Hindlimb muscle (tissue), 1 donor: ENCODE data around the gene IL2RA. TPM values are rescaled to one million over a fixed set of nuclear protein-coding genes. Genes with fewer than 3 reads are reported as not detected.
"Not testable (repeated sequence)": the region's sequence is repeated elsewhere in the genome, so short reads cannot be mapped to it uniquely, and the experiment has no call there.

Experiments used
- DNase-seq: peaks from one replicate; pipeline ENCODE4 v3.0.0-alpha.2; 2013
- polyA plus RNA-seq: library from polyadenylated mRNA; unstranded; fragments of 120-200 nt; gene quantifications from one replicate; pipeline ENCODE4 v1.2.1, GENCODE V29; 2013; ENCODE audit not compliant: insufficient read length

The IL2RA gene
- polyA plus RNA-seq, 1 donor: not detected

GRCh38 chr10:6082496-6083395 lies 20.6 kb upstream of the IL2RA start:
- DNase-seq: no peak

DNA sequence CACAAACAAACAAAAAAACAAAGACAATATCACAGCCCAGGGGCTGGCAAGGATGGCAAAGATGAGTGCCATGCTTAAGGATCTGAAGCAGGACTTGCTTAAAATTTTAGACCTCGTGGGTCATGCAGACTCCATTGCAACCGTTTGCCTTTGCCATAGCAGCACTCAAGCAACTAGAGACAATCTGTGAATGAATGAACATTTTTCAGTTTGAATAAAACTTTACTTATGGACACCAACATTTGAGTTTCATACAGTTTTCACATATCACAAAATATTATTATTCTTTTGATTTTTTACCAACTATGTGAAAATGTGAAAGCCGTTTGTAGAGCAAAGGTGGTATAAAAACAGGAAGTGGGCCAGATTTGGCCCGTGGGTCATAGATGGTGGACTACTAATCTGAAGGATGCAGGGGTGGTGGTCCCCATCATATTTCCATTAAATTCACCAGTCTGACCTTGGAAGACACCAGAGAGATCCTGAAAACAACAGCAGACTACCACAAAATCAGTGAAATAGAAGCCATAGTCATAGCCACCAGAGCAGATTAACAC lies 18.3 kb upstream of the IL2RA start:
- no peak for DNase-seq

DNA sequence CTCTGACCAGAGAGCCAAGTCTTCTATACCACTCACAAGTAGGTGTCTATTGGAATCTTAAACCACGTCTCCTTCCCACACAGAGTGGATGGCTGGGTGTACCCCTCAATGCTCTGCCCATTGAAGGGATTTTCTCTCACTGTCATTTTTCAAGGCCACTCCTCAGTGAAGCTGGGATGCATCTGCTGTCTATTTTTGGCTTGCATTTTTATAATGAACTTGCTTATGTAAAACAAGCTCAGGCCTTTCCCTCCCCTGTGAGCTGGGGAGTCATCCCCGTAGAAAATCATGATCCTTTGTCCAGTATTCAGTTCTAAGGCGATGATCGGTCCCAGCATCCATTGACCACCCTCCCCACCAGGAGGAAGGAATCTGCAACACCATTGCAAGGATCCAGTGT lies 16.9 kb upstream of the IL2RA start:
- no peak for DNase-seq

GRCh38 chr10:6077071-6077675 lies 15.0 kb upstream of the IL2RA start:
- no peak for DNase-seq

DNA sequence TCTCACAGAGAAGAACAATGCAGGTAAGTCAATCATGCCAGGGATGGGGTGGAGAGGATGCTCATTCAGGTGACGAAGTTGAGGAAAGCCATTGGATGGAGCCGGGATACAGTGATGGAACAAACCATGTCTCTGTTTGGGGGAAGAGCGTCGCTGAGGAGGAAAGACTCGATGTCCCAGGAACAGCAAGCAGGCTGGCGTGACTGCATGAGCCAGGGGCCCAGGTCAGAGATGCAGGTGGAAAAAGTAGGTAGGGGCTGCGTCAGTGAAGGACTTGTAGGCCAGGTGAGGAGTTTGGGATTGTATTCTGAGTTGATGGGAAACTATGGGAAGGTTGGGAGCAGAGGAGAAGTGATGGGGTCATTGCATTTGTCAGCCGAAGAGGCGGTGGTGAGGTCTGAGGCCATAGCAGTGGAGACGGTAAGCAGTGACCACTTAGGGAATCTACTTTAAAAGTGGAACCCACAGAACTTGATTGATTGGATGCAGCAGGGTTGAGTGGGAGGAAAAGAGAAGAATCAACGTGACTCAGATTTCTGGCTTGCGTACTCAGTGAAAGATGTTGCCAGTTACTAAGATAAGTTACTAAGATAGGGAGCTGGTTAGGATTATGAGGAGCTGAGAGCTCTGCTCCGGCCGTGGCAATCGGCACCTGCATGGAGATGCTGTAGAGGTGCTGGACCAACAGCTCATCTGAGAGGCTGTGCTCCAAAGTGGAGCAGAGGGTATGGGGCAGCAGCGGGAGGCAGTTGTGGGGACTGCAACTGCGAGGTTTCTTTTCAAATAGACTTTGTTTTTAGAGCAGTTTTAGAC lies 12.5 kb upstream of the IL2RA start:
- DNase-seq: no peak

GRCh38 chr10:6072215-6072934 lies 10.2 kb upstream of the IL2RA start:
- no peak for DNase-seq

DNA sequence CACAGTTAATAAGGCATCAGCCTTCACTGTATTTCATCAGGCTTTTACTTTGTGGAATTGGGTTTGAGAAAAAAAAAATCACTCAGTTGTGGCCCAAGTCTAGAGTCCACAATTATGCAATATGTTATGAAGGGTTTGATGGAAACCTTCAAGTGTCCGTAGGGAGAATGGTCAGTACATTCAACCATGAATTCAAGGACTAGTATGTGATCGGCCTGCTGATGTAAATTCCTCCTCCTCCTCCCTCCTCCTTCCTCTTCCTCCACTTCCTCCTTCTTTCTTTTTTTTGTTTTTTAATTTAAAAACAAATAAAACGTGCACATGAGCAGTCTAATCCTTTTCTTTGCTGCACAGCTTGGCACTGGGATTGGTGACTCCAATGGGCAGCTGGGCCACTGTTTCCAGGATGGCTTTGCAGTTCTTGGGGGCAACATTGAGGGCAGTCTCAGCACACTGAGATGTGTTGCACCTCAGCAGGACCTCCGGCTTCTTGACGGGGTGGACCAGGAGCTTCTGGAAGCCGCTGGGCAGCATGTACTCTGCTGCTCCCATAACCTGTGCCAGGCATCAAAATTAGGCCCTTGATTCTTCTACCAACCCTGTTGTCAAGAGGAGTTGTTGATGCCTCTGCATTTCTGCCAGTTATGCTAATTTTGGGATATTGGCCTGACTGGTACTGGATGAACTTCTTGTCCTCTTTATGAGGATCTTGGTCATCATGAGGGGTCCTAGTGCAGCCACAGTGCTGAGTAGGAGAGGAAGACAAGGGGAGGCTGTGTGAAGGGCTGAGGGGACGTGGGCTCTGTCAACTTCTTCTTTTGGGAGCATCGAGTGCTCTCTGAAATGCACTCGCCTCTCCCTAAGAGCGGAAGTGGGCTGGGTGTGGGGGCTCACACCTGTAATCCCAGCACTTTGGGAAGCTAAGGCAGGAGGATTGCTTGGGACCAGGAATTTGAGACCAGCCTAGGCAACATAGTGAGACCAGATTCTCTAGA lies 9.3 kb upstream of the IL2RA start:
- DNase-seq: no peak

DNA sequence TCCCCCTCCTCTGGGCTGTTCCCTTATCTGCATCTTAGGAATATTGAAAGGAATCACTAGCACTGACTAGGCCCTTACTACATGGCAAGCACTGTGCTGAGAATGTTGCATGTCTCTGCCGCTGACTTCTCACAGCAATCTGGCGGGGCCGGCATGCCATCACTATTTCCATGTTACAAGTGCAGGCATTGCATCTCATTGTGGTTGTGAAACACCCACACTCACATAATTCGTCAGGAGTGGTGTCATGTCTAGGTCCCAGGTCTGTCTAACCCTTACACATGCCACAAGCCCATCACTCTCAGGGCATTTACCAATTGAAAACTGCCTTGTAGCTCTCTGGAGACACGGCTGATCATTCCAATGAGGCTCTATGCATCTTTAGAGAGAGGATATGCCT lies 8.5 kb upstream of the IL2RA start:
- no peak for DNase-seq

DNA sequence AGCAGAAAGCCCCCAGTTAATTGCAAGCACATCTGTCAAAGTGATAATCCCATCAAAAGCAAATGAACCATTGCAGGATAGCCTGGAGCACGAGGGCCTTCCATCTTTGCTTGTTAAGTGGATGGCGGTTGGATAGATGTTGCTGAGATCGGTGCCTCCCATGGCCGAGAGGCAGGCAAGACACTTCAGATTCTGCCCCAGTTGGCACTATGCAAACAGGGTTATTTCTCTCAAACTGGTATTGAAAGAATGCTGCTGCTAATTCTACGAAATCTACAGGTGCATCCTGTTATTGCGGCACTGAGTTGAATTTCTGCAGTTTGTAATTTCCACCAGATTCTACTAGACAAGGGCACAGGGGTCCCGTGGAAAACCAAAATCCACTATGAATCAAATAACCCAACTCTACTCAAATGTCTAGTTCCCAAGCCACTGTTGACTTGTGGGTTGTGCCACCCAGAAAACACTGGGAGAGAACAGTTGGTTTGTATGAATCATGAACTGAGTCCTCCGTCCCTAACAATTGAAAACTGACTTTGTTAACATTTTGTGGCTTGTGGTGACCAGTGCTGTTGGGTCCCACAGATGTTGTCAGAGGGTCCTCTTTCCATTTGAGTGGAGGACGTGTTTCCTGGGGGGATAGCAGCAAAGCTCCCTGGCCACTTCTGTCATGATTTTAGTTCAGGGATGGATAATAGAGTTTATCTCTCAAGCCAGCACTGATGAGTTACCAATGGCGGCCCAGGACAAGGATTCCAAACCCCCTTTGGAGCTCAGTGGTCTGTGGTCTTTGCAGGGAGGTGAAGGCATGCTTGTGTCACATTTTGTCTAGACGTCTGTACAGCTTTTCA lies 7.1 kb upstream of the IL2RA start:
- no peak for DNase-seq

- no peak for DNase-seq
Observed at GRCh38 chr10:6068422-6068821, 6.3 kb upstream of the IL2RA start.

DNA sequence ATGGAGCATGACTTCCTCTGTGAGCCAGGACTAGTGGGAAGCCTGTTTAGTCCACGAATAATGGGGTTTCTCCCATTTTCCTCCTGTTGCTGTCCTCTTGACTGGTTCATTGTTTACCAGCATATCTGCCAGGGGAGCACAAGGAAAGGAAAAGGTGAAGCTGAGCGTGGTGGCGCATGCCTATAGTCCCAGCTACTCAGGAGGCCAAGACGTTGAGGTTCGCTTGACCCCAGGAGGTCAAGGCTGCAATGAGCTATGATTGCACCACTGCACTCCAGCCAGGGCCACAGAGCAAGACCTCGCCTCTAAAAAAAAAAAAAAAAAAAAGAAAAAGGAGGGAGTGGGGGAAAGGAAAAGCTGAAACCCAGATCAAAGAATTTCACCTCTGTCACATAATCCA lies 5.8 kb upstream of the IL2RA start:
- DNase-seq: no peak

- DNase-seq: no peak
Observed at GRCh38 chr10:6067457-6067856, 5.3 kb upstream of the IL2RA start.

DNA sequence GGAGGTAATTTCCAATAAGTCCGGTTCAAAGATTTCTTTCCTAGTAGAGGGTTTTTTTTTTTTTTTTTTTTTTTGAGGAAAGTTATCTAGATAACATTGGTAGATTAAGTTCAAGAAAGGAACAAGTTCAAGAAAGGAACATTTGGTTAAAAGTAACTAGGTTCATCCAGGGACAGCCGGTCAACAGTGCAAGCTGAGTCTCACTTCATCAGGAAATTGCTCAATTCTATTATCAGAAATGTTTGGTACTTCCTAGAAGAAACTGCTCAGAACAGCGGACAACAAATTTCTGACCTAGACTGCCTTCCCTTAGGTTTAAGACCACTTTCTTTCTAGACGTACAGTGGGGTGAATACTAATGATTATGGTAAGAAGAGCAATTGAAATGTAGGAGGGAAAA lies 3.7 kb upstream of the IL2RA start:
- no peak for DNase-seq

DNA sequence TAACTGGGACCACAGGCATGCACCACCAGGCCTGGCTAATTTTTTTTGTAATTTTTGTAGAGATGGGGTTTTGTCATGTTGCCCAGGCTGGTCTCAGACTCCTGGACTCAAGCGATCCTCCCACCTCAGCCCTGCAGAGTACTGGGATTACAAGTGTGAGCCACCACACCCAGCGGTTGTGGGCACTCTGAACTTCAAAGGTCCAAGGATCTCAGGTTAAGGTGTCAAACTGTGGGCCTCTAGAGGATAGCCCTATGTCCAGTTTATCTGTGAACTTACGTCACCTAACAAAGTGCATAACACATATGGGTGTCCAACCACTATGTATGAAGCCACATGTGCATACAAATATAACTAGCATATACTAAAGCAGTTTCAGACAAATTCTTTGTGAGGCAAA lies 3.2 kb upstream of the IL2RA start:
- DNase-seq: no peak

DNA sequence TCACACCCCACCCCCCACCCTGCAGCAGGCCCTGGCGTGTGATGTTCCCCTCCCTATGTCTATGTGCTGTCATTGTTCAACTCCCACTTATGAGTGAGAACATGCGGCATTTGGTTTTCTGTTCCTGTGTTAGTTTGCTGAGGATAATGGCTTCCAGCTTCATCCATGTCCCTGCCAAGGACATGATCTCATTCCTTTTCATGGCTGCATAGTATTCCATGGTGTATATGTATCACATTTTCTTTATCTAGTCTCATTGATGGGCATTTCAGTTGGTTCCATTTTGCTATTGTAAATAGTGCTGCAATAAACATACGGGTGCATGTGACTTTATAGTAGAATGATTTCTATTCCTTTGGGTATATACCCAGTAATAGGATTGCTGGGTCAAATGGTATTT lies 2.6 kb upstream of the IL2RA start:
- DNase-seq: not testable (repeated sequence)

DNA sequence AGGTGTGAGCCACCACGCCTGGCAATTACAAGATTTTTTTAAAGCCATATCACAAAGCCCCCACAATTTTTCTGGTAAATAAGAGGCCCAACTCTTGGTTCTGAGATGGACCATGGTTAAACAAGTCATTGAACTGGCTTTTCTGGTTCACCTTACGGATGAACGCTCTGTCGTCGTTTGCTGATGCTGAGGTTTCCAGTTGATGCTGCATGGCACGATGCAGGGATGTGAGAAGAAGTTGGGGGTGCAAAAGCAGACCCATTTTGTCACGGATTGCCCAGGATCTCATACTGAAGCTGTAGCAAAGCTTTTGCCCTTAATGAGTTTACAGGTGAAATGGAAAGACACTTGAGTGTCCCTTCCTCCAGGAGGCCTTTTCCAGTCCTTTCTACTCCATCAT lies 2.0 kb upstream of the IL2RA start:
- no peak for DNase-seq

DNA sequence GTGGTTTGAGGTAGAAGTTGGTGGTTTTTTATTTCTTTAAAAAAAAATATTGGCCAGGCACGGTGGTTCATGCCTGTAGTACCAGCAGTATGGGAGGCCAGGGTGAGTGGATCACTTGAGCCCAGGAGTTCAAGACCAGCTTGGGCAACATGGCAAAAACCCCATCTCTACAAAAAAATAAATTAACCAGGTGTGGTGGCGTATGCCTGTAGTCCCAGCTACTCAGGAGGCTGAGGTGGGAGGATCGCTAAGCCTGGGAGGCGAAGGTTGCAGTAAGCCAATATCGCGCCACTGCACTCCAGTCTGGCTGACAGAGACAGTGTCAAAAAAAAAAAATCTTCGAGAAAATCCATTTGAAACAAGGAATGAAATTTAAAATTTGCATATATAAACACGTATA lies 1.1 kb downstream of the IL2RA start:
- DNase-seq: no peak

- DNase-seq: no peak
Observed at GRCh38 chr10:6059506-6059905, 2.7 kb downstream of the IL2RA start.

- DNase-seq: no peak
Observed at GRCh38 chr10:6058682-6059475, 3.3 kb downstream of the IL2RA start.
